Osteoblast (primary cell): ENCODE results near the gene MAT2A. TPM values are rescaled to one million over a fixed set of nuclear protein-coding genes. Genes with fewer than 3 reads are reported as not detected.
"Not testable (repeated sequence)": the region's sequence is repeated elsewhere in the genome, so short reads cannot be mapped to it uniquely, and the experiment has no call there.

Experiments
- DNase-seq: peaks from one replicate; pipeline ENCODE4 v3.0.0; 2011; ENCODE audit warnings: low spot score, mixed read lengths; ENCODE audit not compliant: insufficient read length; ENCODE audit errors: missing footprints
- H2AFZ ChIP-seq: 2 replicates; pipeline ENCODE4 v1.6.0; 2011; ENCODE audit warnings: mild to moderate bottlenecking, low read length
- H3K27ac ChIP-seq: 2 replicates; pipeline ENCODE4 v1.5.1; 2011; ENCODE audit warnings: mild to moderate bottlenecking, low read depth, low read length, moderate library complexity
- H3K27me3 ChIP-seq: 2 replicates; pipeline ENCODE4 v1.6.0; 2012; ENCODE audit warnings: mild to moderate bottlenecking, control low read depth, inconsistent platforms, low read length, moderate library complexity; ENCODE audit not compliant: insufficient read depth
- H3K36me3 ChIP-seq: 2 replicates; pipeline ENCODE4 v1.5.1; 2011; ENCODE audit warnings: mild to moderate bottlenecking, low read length, control low read depth, moderate library complexity; ENCODE audit not compliant: insufficient read depth
- H3K4me1 ChIP-seq: 2 replicates; pipeline ENCODE4 v1.5.1; 2011; ENCODE audit warnings: mild to moderate bottlenecking, low read length, control low read depth, moderate library complexity; ENCODE audit not compliant: insufficient read depth
- H3K4me2 ChIP-seq: 2 replicates; pipeline ENCODE4 v1.6.0; 2011; ENCODE audit warnings: mild to moderate bottlenecking, low read length; ENCODE audit not compliant: insufficient read depth
- H3K4me3 ChIP-seq: fragments of 200-600 bp; sonication (generic); 3 replicates; pipeline ENCODE4 v1.5.1; 2012; ENCODE audit warnings: mild to moderate bottlenecking, low read length, inconsistent platforms; ENCODE audit not compliant: insufficient read depth
- H3K79me2 ChIP-seq: 2 replicates; pipeline ENCODE4 v1.6.0; 2012; ENCODE audit warnings: mild to moderate bottlenecking, low read length, control low read depth, inconsistent platforms; ENCODE audit not compliant: insufficient read depth
- H3K9me3 ChIP-seq: 2 replicates; pipeline ENCODE4 v1.5.1; 2011; ENCODE audit warnings: low read depth, low read length, control low read depth
- H4K20me1 ChIP-seq: 2 replicates; pipeline ENCODE4 v1.6.0; 2012; ENCODE audit warnings: mild to moderate bottlenecking, low read length, control low read depth; ENCODE audit not compliant: insufficient read depth
- total RNA-seq: library from RNA; depleted of rRNA; stranded (reverse); fragments of >200 nt; gene quantifications from 2 replicates; pipeline ENCODE4 v1.2.3, GENCODE V29; 2012
- TF ChIP-seq, protein P1 (sequence below): IDR thresholded peaks from 2 replicates; pipeline ENCODE4 v1.5.1; 2011; ENCODE audit warnings: mild to moderate bottlenecking, low read depth, low read length, moderate library complexity; ENCODE audit errors: extremely low read depth

Gene MAT2A
- total RNA-seq, 1 donor = 124 TPM

DNA sequence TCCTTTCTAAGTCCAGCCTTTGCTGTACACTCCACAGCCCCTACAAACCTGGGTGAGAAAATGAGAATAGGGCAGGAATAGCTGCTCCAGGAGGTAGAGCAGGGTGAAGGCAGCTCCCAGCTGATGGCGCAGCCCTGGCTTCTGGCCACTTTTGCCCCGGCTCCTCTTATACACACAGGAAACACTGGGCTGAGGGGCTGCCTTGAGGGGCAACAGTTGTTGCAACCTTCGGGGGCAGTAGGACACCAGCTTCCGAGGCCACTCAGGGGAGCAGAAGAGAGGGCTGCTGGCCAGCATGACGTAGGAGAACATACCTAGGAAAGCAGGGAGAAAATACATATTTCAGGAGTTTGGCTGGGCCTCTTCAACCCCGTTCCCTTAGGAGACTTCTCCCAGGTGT lies 14.2 kb downstream of the MAT2A start:
- Histone ChIP-seq H3K9me3 (no peaks in the 10 kb centered on the region), H3K36me3 (peaks cover 64% of the 10 kb centered on the region), H3K4me2 (no peak overlapping the region), H3K79me2 (peaks cover 23% of the 10 kb centered on the region), H4K20me1 (peaks cover 4% of the 10 kb centered on the region), H2AFZ (no peak overlapping the region), H3K4me3 (no peak overlapping the region), H3K27me3 (no peaks in the 10 kb centered on the region), H3K4me1 (peaks cover 18% of the 10 kb centered on the region), H3K27ac (no peak overlapping the region)
- no peak for DNase-seq
- TF ChIP-seq, protein P1, sequence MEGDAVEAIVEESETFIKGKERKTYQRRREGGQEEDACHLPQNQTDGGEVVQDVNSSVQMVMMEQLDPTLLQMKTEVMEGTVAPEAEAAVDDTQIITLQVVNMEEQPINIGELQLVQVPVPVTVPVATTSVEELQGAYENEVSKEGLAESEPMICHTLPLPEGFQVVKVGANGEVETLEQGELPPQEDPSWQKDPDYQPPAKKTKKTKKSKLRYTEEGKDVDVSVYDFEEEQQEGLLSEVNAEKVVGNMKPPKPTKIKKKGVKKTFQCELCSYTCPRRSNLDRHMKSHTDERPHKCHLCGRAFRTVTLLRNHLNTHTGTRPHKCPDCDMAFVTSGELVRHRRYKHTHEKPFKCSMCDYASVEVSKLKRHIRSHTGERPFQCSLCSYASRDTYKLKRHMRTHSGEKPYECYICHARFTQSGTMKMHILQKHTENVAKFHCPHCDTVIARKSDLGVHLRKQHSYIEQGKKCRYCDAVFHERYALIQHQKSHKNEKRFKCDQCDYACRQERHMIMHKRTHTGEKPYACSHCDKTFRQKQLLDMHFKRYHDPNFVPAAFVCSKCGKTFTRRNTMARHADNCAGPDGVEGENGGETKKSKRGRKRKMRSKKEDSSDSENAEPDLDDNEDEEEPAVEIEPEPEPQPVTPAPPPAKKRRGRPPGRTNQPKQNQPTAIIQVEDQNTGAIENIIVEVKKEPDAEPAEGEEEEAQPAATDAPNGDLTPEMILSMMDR = no peak

DNA sequence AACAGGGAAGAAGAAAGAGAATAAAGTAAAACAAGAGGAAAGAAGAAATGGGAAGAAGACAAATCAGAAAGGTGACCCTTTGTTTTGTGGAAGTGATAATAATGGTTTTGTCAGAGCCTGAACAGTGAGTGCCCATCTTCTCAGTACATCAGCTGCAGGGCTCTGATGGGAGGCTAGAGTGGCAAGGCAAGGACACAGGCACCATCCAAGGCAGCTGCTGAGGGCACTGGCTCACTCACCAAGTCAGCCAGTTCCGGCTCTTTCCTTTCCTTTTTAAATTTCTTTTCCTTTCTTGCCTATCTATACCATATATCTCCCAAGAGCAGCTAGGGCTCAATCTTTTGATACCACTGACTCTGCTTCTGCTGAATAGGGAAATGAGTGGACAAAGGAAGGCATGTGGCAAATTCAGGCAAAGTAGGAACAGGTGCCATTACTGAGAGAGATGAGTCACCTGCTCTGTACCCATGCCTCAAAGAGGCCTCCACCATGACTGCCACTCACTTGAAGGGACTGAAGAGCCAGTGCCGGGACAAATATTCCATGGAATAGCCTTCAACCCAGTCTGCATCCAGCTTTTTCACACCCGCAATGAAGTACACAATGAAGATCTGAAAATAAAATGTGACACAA lies 16.1 kb downstream of the MAT2A start:
- H4K20me1 ChIP-seq = peaks cover 13% of the 10 kb centered on the region
- peaks cover 11% of the 10 kb centered on the region for H3K4me1 ChIP-seq
- H3K4me3 ChIP-seq = no peak overlapping the region
- TF ChIP-seq, protein P1 = no peak
- peaks cover 41% of the 10 kb centered on the region for H3K79me2 ChIP-seq
- peaks cover 70% of the 10 kb centered on the region for H3K36me3 ChIP-seq
- DNase-seq = no peak
- H3K4me2 ChIP-seq = no peak overlapping the region
- H3K27ac ChIP-seq = no peak overlapping the region
- no peaks in the 10 kb centered on the region for H3K9me3 ChIP-seq
- no peak overlapping the region for H2AFZ ChIP-seq
- no peaks in the 10 kb centered on the region for H3K27me3 ChIP-seq

DNA sequence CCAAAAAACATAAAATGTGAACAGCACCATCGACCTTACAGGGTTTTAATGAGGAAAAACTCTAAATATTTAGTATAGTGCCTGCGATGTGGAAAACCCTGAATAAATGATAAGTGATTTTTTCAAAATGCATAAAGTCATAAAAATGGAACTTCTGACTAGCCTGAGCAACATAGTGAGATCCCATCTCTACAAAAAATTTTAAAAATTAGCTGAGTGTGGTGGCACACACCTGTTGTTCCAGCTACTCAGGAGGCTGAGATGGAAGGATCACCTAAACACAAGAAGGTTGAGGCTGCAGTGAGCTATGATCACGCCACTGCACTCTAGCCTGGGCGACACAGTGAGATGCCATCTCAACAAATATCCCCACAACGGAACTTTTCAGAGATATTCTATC lies 18.2 kb downstream of the MAT2A start:
- Histone ChIP-seq H3K4me3 (no peak overlapping the region), H3K27ac (no peak overlapping the region), H3K79me2 (peaks cover 53% of the 10 kb centered on the region), H4K20me1 (peaks cover 13% of the 10 kb centered on the region), H3K4me2 (no peak overlapping the region), H2AFZ (no peak overlapping the region), H3K9me3 (no peaks in the 10 kb centered on the region), H3K4me1 (peaks cover 12% of the 10 kb centered on the region), H3K36me3 (peaks cover 51% of the 10 kb centered on the region), H3K27me3 (no peaks in the 10 kb centered on the region)
- TF ChIP-seq, protein P1 = no peak
- DNase-seq = no peak

DNA sequence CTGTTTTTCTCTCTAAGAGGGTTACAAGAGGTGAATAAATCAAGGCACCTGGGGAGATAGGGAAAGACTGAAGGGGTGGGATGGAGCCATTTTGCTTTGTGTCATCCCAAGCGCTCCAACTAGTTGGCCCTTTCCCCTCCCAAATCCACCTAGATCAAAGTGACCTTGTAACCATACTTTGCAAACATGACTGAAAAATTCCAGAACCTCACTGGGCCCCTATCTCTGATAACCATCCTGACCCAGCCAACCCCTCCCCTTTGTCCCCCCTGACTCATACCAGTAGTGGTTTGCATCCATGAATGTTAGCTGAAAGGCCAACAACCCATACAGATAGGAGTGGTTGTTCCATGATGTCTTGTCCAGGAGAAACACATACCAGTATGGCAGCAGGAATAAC lies 19.2 kb downstream of the MAT2A start:
- no peak overlapping the region for H3K4me2 ChIP-seq
- H3K4me3 ChIP-seq = no peak overlapping the region
- TF ChIP-seq, protein P1 = no peak
- H3K9me3 ChIP-seq = no peaks in the 10 kb centered on the region
- DNase-seq = no peak
- peaks cover 12% of the 10 kb centered on the region for H3K4me1 ChIP-seq
- no peak overlapping the region for H2AFZ ChIP-seq
- peaks cover 13% of the 10 kb centered on the region for H4K20me1 ChIP-seq
- H3K79me2 ChIP-seq = peaks cover 53% of the 10 kb centered on the region
- peaks cover 42% of the 10 kb centered on the region for H3K36me3 ChIP-seq
- H3K27me3 ChIP-seq = no peaks in the 10 kb centered on the region
- H3K27ac ChIP-seq = no peak overlapping the region

DNA sequence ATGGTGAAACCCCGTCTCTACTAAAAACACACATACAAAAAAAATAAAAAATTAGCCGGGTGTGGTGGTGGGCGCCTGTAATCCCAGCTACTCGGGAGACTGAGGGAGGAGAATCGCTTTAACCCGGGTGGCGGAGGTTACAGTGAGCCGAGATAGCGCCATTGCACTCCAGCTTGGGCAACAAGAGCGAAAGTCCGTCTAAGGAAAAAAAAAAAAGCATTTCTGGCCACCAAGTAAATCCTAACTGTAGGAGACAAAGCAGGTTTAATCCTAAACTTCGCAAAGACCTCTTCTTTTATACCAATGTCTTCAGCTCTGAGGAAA lies 21.4 kb downstream of the MAT2A start:
- H3K27ac ChIP-seq = peak overlapping the region; percentile 72
- H2AFZ ChIP-seq = peak overlapping the region; percentile 100
- H3K27me3 ChIP-seq, H3K9me3 ChIP-seq, DNase-seq: not testable (repeated sequence)
- H3K4me3 ChIP-seq = peak overlapping the region; percentile 98
- H3K4me2 ChIP-seq = peak overlapping the region; percentile 97
- peaks cover 51% of the 10 kb centered on the region for H3K79me2 ChIP-seq
- peaks cover 26% of the 10 kb centered on the region for H3K36me3 ChIP-seq
- peaks cover 13% of the 10 kb centered on the region for H4K20me1 ChIP-seq
- H3K4me1 ChIP-seq = peaks cover 12% of the 10 kb centered on the region
